Bronchial epithelial cell (primary cell): ENCODE results near the gene CLEC5A. TPM values are rescaled to one million over a fixed set of nuclear protein-coding genes. Genes with fewer than 3 reads are reported as not detected.

ENCODE experiments used
- DNase-seq: peaks from one replicate; pipeline ENCODE4 v3.0.0-alpha.2; 2010; ENCODE audit warnings: low read depth
- FAIRE-seq: peaks from 2 replicates; lab custom pipeline; 2011; peaks lifted over from hg19 to GRCh38; lab: Jason Lieb, UNC
- H3K27me3 ChIP-seq: 2 replicates; pipeline ENCODE4 v1.5.1; 2011; ENCODE audit warnings: low read length; ENCODE audit not compliant: control insufficient read depth, insufficient read depth
- H3K36me3 ChIP-seq: 2 replicates; pipeline ENCODE4 v1.5.1; 2011; ENCODE audit warnings: low read length; ENCODE audit not compliant: control insufficient read depth, insufficient read depth
- H3K4me3 ChIP-seq: 2 replicates; pipeline ENCODE4 v1.5.1; 2011; ENCODE audit warnings: mild to moderate bottlenecking, low read depth, low read length, control low read depth
- CTCF ChIP-seq: IDR thresholded peaks from 2 replicates; pipeline ENCODE4 v1.5.1; 2011; ENCODE audit warnings: mild to moderate bottlenecking, moderate library complexity, low read length, control low read depth, inconsistent platforms; ENCODE audit not compliant: insufficient read depth, severe bottlenecking
- total RNA-seq: library from RNA; depleted of rRNA; stranded (reverse); fragments of >200 nt; gene quantifications from 2 replicates; pipeline ENCODE4 v1.2.1, GENCODE V29; 2014

Gene CLEC5A
- total RNA-seq, 1 donor from 2014 or later: not detected

DNA sequence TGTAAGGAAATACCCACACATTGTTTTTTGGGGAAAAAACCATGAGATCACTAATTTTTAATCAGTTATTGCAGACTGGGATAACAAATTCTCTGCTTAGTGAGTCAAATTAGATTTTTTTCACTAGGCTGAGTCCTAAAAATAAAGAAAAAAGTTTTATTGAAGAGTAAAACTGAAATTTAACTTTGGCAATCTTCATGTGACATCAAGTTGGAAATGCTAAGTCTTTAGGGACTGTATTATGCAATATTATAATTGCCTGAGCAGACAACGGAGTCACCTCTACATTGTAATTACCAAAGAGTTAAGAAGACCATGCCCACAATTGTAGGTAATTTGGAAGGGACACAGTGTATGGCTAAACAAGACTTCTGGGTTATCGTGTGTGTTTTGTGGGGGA is 2.2 kb upstream of the CLEC5A start:
- H3K36me3 ChIP-seq: no peaks in the 10 kb centered on the region
- H3K4me3 ChIP-seq: no peak overlapping the region
- no peaks in the 10 kb centered on the region for H3K27me3 ChIP-seq
- no peak for DNase-seq
- FAIRE-seq: no peak
- TF ChIP-seq CTCF: no peak

GRCh38 chr7:141945356-141945755 is 1.4 kb downstream of the CLEC5A start:
- no peak overlapping the region for H3K4me3 ChIP-seq
- peak; percentile 77 for FAIRE-seq
- no peaks in the 10 kb centered on the region for H3K27me3 ChIP-seq
- DNase-seq: peak; percentile 94
- no peak for TF ChIP-seq CTCF
- no peaks in the 10 kb centered on the region for H3K36me3 ChIP-seq

- H3K27me3 ChIP-seq: no peaks in the 10 kb centered on the region
- DNase-seq (peak; percentile 2), FAIRE-seq (no peak)
- no peak for TF ChIP-seq CTCF
- H3K4me3 ChIP-seq: no peak overlapping the region
- no peaks in the 10 kb centered on the region for H3K36me3 ChIP-seq
These were observed 2.0 kb downstream of the CLEC5A start for GRCh38 chr7:141944811-141945210.

- FAIRE-seq: no peak
- TF ChIP-seq CTCF: no peak
These were observed 2.9 kb downstream of the CLEC5A start for GRCh38 chr7:141943846-141944245.

DNA sequence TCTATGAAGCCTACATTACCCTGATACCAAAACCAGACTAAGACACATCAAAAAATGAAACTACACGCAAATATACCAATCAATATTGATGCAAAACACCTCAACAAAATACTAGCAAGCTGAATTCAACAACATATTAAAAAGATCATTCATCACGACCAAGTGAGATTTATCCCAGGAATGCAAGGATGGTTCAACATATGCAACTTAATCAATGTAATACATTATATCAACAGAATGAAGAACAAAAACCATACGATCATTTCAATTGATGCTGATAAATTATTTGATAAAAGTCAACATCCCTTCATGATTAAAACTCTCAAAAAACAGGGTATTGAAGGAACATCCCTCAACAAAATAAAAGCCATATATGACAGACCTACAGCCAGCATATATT is 5.7 kb downstream of the CLEC5A start:
- no peaks in the 10 kb centered on the region for H3K27me3 ChIP-seq
- H3K4me3 ChIP-seq: no peak overlapping the region
- TF ChIP-seq CTCF: no peak
- no peak for DNase-seq
- no peak for FAIRE-seq
- no peaks in the 10 kb centered on the region for H3K36me3 ChIP-seq

More at GRCh38 chr7:141943846-141944245, 2.9 kb downstream of the CLEC5A start:
- Histone ChIP-seq H3K36me3 (no peaks in the 10 kb centered on the region), H3K27me3 (no peaks in the 10 kb centered on the region), H3K4me3 (no peak overlapping the region)
- no peak for DNase-seq

GRCh38 chr7:141930211-141930610 is 16.6 kb downstream of the CLEC5A start:
- TF ChIP-seq CTCF: no peak
- no peak for DNase-seq
- no peaks in the 10 kb centered on the region for H3K36me3 ChIP-seq
- no peaks in the 10 kb centered on the region for H3K27me3 ChIP-seq
- no peak overlapping the region for H3K4me3 ChIP-seq
- no peak for FAIRE-seq
